RWPE2 (cell line): ENCODE data around the gene AKR1B1.

Experiments
- ATAC-seq: fragments of 200-7000 bp; cut with Tn5 transposase; 3 replicates; pipeline ENCODE4 v1.9.1; 2021; ENCODE audit warnings: low read depth
- DNase-seq: peaks from one replicate; pipeline ENCODE4 v3.0.0-alpha.2; 2020; ENCODE audit warnings: low spot score
- H3K27ac ChIP-seq: fragments of 450-650 bp; 2 replicates; pipeline ENCODE4 v1.5.1; 2017; ENCODE audit warnings: mild to moderate bottlenecking; ENCODE audit not compliant: poor library complexity, severe bottlenecking
- H3K27me3 ChIP-seq: fragments of 250-450 bp; sonication (Bioruptor Pico); 2 replicates; pipeline ENCODE4 v1.5.1; 2021; ENCODE audit warnings: mild to moderate bottlenecking, moderate library complexity; ENCODE audit not compliant: insufficient read depth, poor library complexity, severe bottlenecking
- H3K36me3 ChIP-seq: fragments of 250-450 bp; sonication (Bioruptor Pico); 2 replicates; pipeline ENCODE4 v1.5.1; 2020; ENCODE audit warnings: low read depth, mild to moderate bottlenecking, moderate library complexity
- H3K4me1 ChIP-seq: fragments of 250-450 bp; sonication (Bioruptor Pico); 2 replicates; pipeline ENCODE4 v1.5.1; 2021; ENCODE audit warnings: mild to moderate bottlenecking, moderate library complexity; ENCODE audit not compliant: insufficient read depth, poor library complexity, severe bottlenecking
- H3K4me3 ChIP-seq: fragments of 250-450 bp; sonication (Bioruptor Pico); 2 replicates; pipeline ENCODE4 v1.5.1; 2021; ENCODE audit warnings: mild to moderate bottlenecking, moderate library complexity; ENCODE audit not compliant: severe bottlenecking
- H3K9me3 ChIP-seq: fragments of 250-450 bp; sonication (Bioruptor Pico); 2 replicates; pipeline ENCODE4 v1.5.1; 2021; ENCODE audit warnings: mild to moderate bottlenecking, moderate library complexity; ENCODE audit not compliant: severe bottlenecking
- TF ChIP-seq, protein P1 (sequence below): fragments of 450-650 bp; IDR thresholded peaks from one replicate; pipeline ENCODE4 v1.5.1; 2017; ENCODE audit warnings: mild to moderate bottlenecking, moderate library complexity; ENCODE audit not compliant: poor library complexity, severe bottlenecking

The AKR1B1 gene

DNA sequence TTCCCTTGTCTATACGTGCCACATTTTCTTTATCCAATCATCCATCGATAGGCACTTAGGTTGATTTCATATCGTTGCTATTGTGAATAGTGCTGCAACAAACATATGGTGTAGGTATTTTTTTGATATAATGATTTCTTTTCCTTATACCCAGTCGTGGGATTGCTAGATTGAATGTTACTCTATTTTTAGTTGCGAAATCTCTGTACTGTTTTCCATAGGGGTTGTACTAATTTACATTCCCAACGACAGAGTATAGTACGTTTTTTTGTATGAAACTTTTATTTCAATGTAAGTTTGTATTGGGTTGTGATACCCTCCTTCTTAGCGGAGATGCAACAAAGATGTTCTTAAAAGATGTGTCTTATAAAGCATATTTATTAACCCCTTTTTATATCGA, 30.0 kb downstream of the AKR1B1 start:
- ATAC-seq (no peak), DNase-seq (no peak)
- Histone ChIP-seq H3K36me3 (no peaks in the 10 kb centered on the region), H3K4me3 (no peak overlapping the region), H3K9me3 (no peaks in the 10 kb centered on the region), H3K27me3 (no peaks in the 10 kb centered on the region), H3K4me1 (peaks cover 2% of the 10 kb centered on the region), H3K27ac (no peak overlapping the region)
- TF ChIP-seq, protein P1, sequence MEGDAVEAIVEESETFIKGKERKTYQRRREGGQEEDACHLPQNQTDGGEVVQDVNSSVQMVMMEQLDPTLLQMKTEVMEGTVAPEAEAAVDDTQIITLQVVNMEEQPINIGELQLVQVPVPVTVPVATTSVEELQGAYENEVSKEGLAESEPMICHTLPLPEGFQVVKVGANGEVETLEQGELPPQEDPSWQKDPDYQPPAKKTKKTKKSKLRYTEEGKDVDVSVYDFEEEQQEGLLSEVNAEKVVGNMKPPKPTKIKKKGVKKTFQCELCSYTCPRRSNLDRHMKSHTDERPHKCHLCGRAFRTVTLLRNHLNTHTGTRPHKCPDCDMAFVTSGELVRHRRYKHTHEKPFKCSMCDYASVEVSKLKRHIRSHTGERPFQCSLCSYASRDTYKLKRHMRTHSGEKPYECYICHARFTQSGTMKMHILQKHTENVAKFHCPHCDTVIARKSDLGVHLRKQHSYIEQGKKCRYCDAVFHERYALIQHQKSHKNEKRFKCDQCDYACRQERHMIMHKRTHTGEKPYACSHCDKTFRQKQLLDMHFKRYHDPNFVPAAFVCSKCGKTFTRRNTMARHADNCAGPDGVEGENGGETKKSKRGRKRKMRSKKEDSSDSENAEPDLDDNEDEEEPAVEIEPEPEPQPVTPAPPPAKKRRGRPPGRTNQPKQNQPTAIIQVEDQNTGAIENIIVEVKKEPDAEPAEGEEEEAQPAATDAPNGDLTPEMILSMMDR, result no peak

DNA sequence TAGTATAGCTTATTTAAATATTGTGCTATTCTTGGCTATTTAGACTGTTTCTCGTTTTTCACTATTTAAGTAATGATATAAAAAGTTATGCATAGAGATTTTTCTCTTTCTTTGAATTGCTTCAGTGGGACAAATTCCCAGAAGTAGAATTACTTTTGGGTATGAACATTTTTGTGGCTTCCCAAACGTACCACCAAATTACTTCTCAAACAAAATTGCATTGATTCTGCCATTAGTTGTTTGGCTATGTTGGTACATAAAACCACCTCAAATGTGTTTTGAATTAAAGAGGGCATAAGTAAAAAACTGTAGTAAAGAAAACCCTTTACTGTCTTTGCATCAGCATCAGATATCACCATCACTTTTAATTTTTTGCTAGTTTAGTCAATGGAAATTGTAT, 31.0 kb downstream of the AKR1B1 start:
- Histone ChIP-seq H3K27ac (no peak overlapping the region), H3K4me1 (peaks cover 2% of the 10 kb centered on the region), H3K4me3 (no peak overlapping the region), H3K27me3 (no peaks in the 10 kb centered on the region), H3K36me3 (no peaks in the 10 kb centered on the region), H3K9me3 (no peaks in the 10 kb centered on the region)
- DNase-seq (no peak), ATAC-seq (no peak)
- TF ChIP-seq, protein P1, result no peak

- Histone ChIP-seq H3K27ac (no peak overlapping the region), H3K36me3 (no peaks in the 10 kb centered on the region), H3K9me3 (no peaks in the 10 kb centered on the region), H3K4me1 (peaks cover 10% of the 10 kb centered on the region), H3K4me3 (no peak overlapping the region), H3K27me3 (no peaks in the 10 kb centered on the region)
- DNase-seq (no peak), ATAC-seq (no peak)
- TF ChIP-seq, protein P1, result no peak
Observed at GRCh38 chr7:134425777-134426176, 33.1 kb downstream of the AKR1B1 start.

GRCh38 chr7:134422638-134423037, 36.3 kb downstream of the AKR1B1 start:
- TF ChIP-seq, protein P1, result no peak
- no peak for DNase-seq
- H3K36me3 ChIP-seq, result no peaks in the 10 kb centered on the region
- no peak overlapping the region for H3K4me3 ChIP-seq
- H3K27me3 ChIP-seq, result no peaks in the 10 kb centered on the region
- no peak for ATAC-seq
- no peaks in the 10 kb centered on the region for H3K9me3 ChIP-seq
- peak overlapping the region; percentile 29 for H3K27ac ChIP-seq
- peaks cover 10% of the 10 kb centered on the region for H3K4me1 ChIP-seq

GRCh38 chr7:134422008-134422407, 36.9 kb downstream of the AKR1B1 start:
- no peaks in the 10 kb centered on the region for H3K36me3 ChIP-seq
- peak overlapping the region; percentile 29 for H3K27ac ChIP-seq
- no peaks in the 10 kb centered on the region for H3K27me3 ChIP-seq
- TF ChIP-seq, protein P1, result no peak
- ATAC-seq (peak; percentile 76), DNase-seq (no peak)
- H3K9me3 ChIP-seq, result no peaks in the 10 kb centered on the region
- no peak overlapping the region for H3K4me3 ChIP-seq
- peaks cover 10% of the 10 kb centered on the region for H3K4me1 ChIP-seq
